Right lobe of liver (tissue), 4 donors: Measurements from ENCODE around the gene DNMBP.

ENCODE experiments used
- POLR2A ChIP-seq: fragments of 450-650 bp; IDR thresholded peaks from one replicate; pipeline ENCODE4 v1.6.1; 2017; ENCODE audit warnings: antibody characterized with exemption, mild to moderate bottlenecking
- TF ChIP-seq, protein P1 (sequence below), 4 donors: fragments of 200-600 bp in 3 of 4; fragments of 450-650 bp in 1 of 4; IDR thresholded peaks; one replicate each; pipeline versions ENCODE4 v1.5.1 to v1.8.0; 2016 to 2022; ENCODE audit warnings: antibody characterized with exemption in 4 of 4, mild to moderate bottlenecking in 2 of 4
- donor health status: DM: no; HTN: no; CAD: no.
- donor health status: DM: no; HTN: no; CAD: no.
- donor health status: DM: no; HTN: yes; CAD: no.

DNA sequence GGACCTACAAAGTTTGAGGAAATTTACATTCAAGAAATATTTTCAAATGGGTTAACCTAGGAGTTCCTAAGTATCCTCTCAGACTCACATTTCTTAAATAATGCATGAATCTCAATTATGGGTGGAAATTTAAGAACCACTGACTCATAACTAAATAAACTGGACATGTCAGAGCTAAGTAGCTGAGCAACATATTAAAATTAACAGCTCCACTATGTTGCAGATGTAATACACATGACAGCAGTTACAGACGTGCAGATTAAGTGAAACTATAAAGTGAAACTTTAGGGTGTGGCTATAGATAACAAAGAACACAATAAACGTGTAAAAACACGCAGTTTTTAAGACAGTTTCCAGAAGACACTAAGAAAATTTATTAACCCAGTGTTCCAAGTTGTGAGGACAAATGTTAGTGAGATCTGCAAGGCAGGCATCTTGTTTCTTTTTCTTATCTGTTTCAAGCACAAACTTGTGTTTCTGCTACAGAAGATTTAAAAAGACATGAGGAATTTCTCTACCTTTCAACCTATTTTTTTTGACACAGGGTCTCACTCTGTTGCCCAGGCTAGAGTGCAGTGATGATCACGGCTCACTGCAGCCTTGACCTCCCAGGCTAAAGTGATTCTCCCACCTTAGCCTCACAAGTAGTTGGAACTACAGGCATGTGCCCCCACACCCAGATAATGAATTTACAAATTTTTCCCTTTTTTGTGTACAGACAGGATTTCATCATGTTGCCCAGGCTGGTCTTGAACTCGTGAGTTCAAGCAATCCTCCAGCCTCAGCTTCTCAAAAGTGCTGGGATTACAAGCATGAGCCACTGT, 25.3 kb downstream of the DNMBP start:
- TF ChIP-seq, protein P1, sequence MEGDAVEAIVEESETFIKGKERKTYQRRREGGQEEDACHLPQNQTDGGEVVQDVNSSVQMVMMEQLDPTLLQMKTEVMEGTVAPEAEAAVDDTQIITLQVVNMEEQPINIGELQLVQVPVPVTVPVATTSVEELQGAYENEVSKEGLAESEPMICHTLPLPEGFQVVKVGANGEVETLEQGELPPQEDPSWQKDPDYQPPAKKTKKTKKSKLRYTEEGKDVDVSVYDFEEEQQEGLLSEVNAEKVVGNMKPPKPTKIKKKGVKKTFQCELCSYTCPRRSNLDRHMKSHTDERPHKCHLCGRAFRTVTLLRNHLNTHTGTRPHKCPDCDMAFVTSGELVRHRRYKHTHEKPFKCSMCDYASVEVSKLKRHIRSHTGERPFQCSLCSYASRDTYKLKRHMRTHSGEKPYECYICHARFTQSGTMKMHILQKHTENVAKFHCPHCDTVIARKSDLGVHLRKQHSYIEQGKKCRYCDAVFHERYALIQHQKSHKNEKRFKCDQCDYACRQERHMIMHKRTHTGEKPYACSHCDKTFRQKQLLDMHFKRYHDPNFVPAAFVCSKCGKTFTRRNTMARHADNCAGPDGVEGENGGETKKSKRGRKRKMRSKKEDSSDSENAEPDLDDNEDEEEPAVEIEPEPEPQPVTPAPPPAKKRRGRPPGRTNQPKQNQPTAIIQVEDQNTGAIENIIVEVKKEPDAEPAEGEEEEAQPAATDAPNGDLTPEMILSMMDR (IDR thresholded peaks at IDR 0.05), result no peak
- no peak for TF ChIP-seq POLR2A
